Karpas-422 (cell line): Measurements from ENCODE around the gene RITA1. TPM values are rescaled to one million over a fixed set of nuclear protein-coding genes. Genes with fewer than 3 reads are reported as not detected.
A peak's percentile ranks its signal among the peaks of the same experiment; 100 is the strongest.

Experiments
- DNase-seq: peaks from one replicate; pipeline ENCODE4 v3.0.0-alpha.2; 2015
- H2AFZ ChIP-seq: fragments of 200-600 bp; sonication (generic); 2 replicates; pipeline ENCODE4 v1.6.1; 2014; ENCODE audit warnings: antibody characterized with exemption, low read length, mixed read lengths
- H3K27ac ChIP-seq: fragments of 200-600 bp; sonication (generic); 2 replicates; pipeline ENCODE4 v1.5.1; 2014; ENCODE audit warnings: mild to moderate bottlenecking, low read length, moderate library complexity
- H3K27me3 ChIP-seq: fragments of 200-600 bp; sonication (generic); 2 replicates; pipeline ENCODE4 v1.6.1; 2014; ENCODE audit warnings: low read length, mixed read lengths
- H3K36me3 ChIP-seq: fragments of 200-600 bp; sonication (generic); 2 replicates; pipeline ENCODE4 v1.6.1; 2014; ENCODE audit warnings: low read length, mixed read lengths; ENCODE audit not compliant: insufficient read depth
- H3K4me1 ChIP-seq: fragments of 200-600 bp; sonication (generic); 2 replicates; pipeline ENCODE4 v1.6.1; 2014; ENCODE audit warnings: mild to moderate bottlenecking, low read length, mixed read lengths
- H3K4me2 ChIP-seq: fragments of 200-600 bp; sonication (generic); 2 replicates; pipeline ENCODE4 v1.6.1; 2014; ENCODE audit warnings: low read length, low read depth, mild to moderate bottlenecking; ENCODE audit not compliant: poor library complexity, severe bottlenecking
- H3K4me3 ChIP-seq: fragments of 200-600 bp; sonication (generic); 2 replicates; pipeline ENCODE4 v1.5.1; 2014; ENCODE audit warnings: mild to moderate bottlenecking, antibody characterized with exemption, low read length, mixed read lengths
- H3K79me2 ChIP-seq: fragments of 200-600 bp; sonication (generic); 2 replicates; pipeline ENCODE4 v1.6.1; 2014; ENCODE audit warnings: mild to moderate bottlenecking, low read length, mixed read lengths
- H3K9ac ChIP-seq: fragments of 200-600 bp; sonication (generic); 2 replicates; pipeline ENCODE4 v1.6.0; 2014; ENCODE audit warnings: low read length
- H3K9me2 ChIP-seq: fragments of 200-600 bp; sonication (generic), shearing (Covaris generic); replicated peaks from 2 replicates; pipeline ENCODE4 v1.6.0; 2014; ENCODE audit warnings: mild to moderate bottlenecking, low read length, moderate library complexity; ENCODE audit not compliant: insufficient read depth
- H3K9me3 ChIP-seq: fragments of 300-700, 200-600 bp; sonication (generic); 2 replicates; pipeline ENCODE4 v1.6.1; 2014; ENCODE audit warnings: low read length, mixed read lengths
- H4K20me1 ChIP-seq: fragments of 200-600 bp; sonication (generic); 2 replicates; pipeline ENCODE4 v1.6.1; 2014; ENCODE audit warnings: mild to moderate bottlenecking, antibody characterized with exemption, low read length, low read depth; ENCODE audit not compliant: insufficient read depth
- total RNA-seq: library from RNA; depleted of rRNA; stranded (reverse); fragments of >200 nt; shearing (Covaris generic); gene quantifications from 2 replicates; pipeline ENCODE4 v1.2.3, GENCODE V29; 2014; ENCODE audit warnings: low replicate concordance

RITA1 gene
- total RNA-seq, 1 experiment from 2014 or later: 34.3 TPM

GRCh38 chr12:113222730-113223531 is 37.4 kb downstream of the RITA1 start:
- peak; percentile 66 for DNase-seq

GRCh38 chr12:113224955-113225354 is 39.4 kb downstream of the RITA1 start:
- no peak overlapping the region for H3K9ac ChIP-seq
- H3K4me1 ChIP-seq: peaks cover 45% of the 10 kb centered on the region
- no peak overlapping the region for H3K4me2 ChIP-seq
- DNase-seq: no peak
- H3K36me3 ChIP-seq: peaks cover 22% of the 10 kb centered on the region
- peaks cover 31% of the 10 kb centered on the region for H3K79me2 ChIP-seq
- no peaks in the 10 kb centered on the region for H3K9me3 ChIP-seq
- no peak overlapping the region for H3K4me3 ChIP-seq
- H3K27ac ChIP-seq: 0 out of 2 replicates have a peak overlapping the region, but pooled peaks have one; percentile 19
- no peaks in the 10 kb centered on the region for H3K27me3 ChIP-seq
- H3K9me2 ChIP-seq: no peaks in the 10 kb centered on the region
- H4K20me1 ChIP-seq: no peaks in the 10 kb centered on the region
- H2AFZ ChIP-seq: no peak overlapping the region

More at GRCh38 chr12:113222730-113223531, 37.4 kb downstream of the RITA1 start:
- Histone ChIP-seq H3K4me2 (peak overlapping the region; percentile 83), H3K4me1 (peaks cover 35% of the 10 kb centered on the region), H3K9ac (peak overlapping the region; percentile 87), H3K36me3 (peaks cover 9% of the 10 kb centered on the region), H3K9me2 (no peaks in the 10 kb centered on the region), H2AFZ (no peak overlapping the region), H4K20me1 (no peaks in the 10 kb centered on the region), H3K27ac (peak overlapping the region; percentile 86), H3K9me3 (no peaks in the 10 kb centered on the region), H3K27me3 (no peaks in the 10 kb centered on the region), H3K4me3 (peak overlapping the region; percentile 87), H3K79me2 (peaks cover 29% of the 10 kb centered on the region)

DNA sequence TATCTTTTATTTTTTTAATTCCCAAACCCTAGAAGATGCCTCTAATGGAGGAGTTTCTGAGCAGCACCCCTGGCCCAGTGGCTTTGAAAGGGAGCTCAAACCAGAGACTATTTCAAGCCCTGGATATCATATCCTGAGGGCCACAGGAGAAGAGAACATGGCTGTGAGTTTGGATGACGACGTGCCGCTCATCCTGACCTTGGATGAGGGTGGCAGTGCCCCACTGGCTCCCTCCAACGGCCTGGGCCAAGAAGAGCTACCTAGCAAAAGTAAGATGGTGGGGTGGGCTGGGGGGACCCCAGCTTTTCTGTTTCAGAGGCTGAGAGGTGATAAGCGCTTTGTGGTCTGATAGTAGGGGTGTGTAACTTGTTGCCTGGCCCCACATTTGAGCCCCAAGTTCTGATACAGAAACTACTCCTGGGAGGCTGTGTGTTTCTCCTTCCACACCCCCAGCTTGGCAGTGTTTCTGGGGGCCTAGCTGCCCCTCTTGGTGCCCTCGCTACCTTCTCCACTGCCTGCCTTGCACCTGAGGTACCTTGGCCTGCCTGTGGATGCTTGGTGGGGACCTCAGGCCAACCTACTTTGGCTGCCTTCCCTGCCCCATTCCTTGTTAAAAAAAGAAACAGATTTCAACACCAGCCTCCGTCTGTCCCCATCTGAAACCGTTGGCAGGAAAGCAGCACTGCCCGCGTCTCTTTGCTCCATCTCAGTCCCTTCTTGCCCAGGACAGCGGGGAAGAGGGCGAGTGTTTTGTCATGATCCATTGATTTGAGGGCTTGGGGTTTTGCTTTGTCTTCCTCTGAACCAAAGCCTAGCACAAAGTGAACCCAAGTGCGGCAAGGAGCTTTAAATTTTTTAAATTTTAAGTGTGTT is 41.4 kb downstream of the RITA1 start:
- Histone ChIP-seq H3K27ac (no peak overlapping the region), H3K27me3 (no peaks in the 10 kb centered on the region), H3K4me2 (no peak overlapping the region), H3K4me3 (no peak overlapping the region), H3K9me3 (no peaks in the 10 kb centered on the region), H4K20me1 (no peaks in the 10 kb centered on the region), H3K79me2 (peaks cover 26% of the 10 kb centered on the region), H3K36me3 (peaks cover 35% of the 10 kb centered on the region), H3K9me2 (no peaks in the 10 kb centered on the region), H2AFZ (no peak overlapping the region), H3K4me1 (peaks cover 58% of the 10 kb centered on the region), H3K9ac (no peak overlapping the region)
- DNase-seq: no peak

GRCh38 chr12:113227686-113228391 is 42.3 kb downstream of the RITA1 start:
- Histone ChIP-seq H3K4me3 (no peak overlapping the region), H4K20me1 (no peaks in the 10 kb centered on the region), H3K4me1 (peaks cover 59% of the 10 kb centered on the region), H3K9me2 (no peaks in the 10 kb centered on the region), H2AFZ (no peak overlapping the region), H3K9ac (no peak overlapping the region), H3K36me3 (peaks cover 40% of the 10 kb centered on the region), H3K27me3 (no peaks in the 10 kb centered on the region), H3K9me3 (no peaks in the 10 kb centered on the region), H3K4me2 (no peak overlapping the region), H3K27ac (no peak overlapping the region), H3K79me2 (peaks cover 17% of the 10 kb centered on the region)
- no peak for DNase-seq

- DNase-seq: no peak
- no peaks in the 10 kb centered on the region for H3K9me3 ChIP-seq
- H3K36me3 ChIP-seq: peaks cover 40% of the 10 kb centered on the region
- H3K4me2 ChIP-seq: no peak overlapping the region
- no peak overlapping the region for H2AFZ ChIP-seq
- peaks cover 14% of the 10 kb centered on the region for H3K79me2 ChIP-seq
- no peaks in the 10 kb centered on the region for H3K9me2 ChIP-seq
- peak overlapping the region; percentile 77 for H3K27ac ChIP-seq
- H3K27me3 ChIP-seq: no peaks in the 10 kb centered on the region
- H3K4me1 ChIP-seq: peaks cover 59% of the 10 kb centered on the region
- no peak overlapping the region for H3K9ac ChIP-seq
- no peaks in the 10 kb centered on the region for H4K20me1 ChIP-seq
- no peak overlapping the region for H3K4me3 ChIP-seq
These were observed 43.0 kb downstream of the RITA1 start for GRCh38 chr12:113228394-113229028.

GRCh38 chr12:113230315-113231234 is 45.1 kb downstream of the RITA1 start:
- Histone ChIP-seq H3K9me3 (no peaks in the 10 kb centered on the region), H3K27ac (peak overlapping the region; percentile 77), H3K9me2 (no peaks in the 10 kb centered on the region), H4K20me1 (no peaks in the 10 kb centered on the region), H3K27me3 (no peaks in the 10 kb centered on the region), H3K4me2 (no peak overlapping the region), H3K4me3 (no peak overlapping the region), H3K79me2 (peaks cover 17% of the 10 kb centered on the region), H2AFZ (no peak overlapping the region), H3K36me3 (peaks cover 46% of the 10 kb centered on the region), H3K4me1 (peaks cover 59% of the 10 kb centered on the region), H3K9ac (0 out of 2 replicates have a peak overlapping the region, but pooled peaks have one; percentile 65)
- no peak for DNase-seq
